Trophoblast cell (in vitro differentiated cells and primary cell): ENCODE results near the gene PPL.

ENCODE experiments used
- DNase-seq, 2 donors: peaks; one replicate each; pipeline ENCODE4 v3.0.0-alpha.2; 2016
- H2AFZ ChIP-seq: 2 replicates; pipeline ENCODE4 v1.6.1; 2013; ENCODE audit warnings: low read length, moderate library complexity, mild to moderate bottlenecking; ENCODE audit not compliant: insufficient read depth, poor library complexity
- H2AK5ac ChIP-seq: 2 replicates; pipeline ENCODE4 v1.6.1; 2013; ENCODE audit warnings: mild to moderate bottlenecking, low read length
- H2BK120ac ChIP-seq: 2 replicates; pipeline ENCODE4 v1.6.1; 2013; ENCODE audit warnings: low read length, mild to moderate bottlenecking, moderate library complexity; ENCODE audit not compliant: insufficient read depth, poor library complexity
- H2BK12ac ChIP-seq: 2 replicates; pipeline ENCODE4 v1.6.1; 2013; ENCODE audit warnings: mild to moderate bottlenecking, low read length, moderate library complexity
- H2BK5ac ChIP-seq: 2 replicates; pipeline ENCODE4 v1.6.1; 2013; ENCODE audit warnings: low read length, low read depth, moderate library complexity, mild to moderate bottlenecking; ENCODE audit not compliant: poor library complexity
- H3K14ac ChIP-seq: 2 replicates; pipeline ENCODE4 v1.6.1; 2013; ENCODE audit warnings: mild to moderate bottlenecking, low read length
- H3K18ac ChIP-seq: 2 replicates; pipeline ENCODE4 v1.6.1; 2013; ENCODE audit warnings: mild to moderate bottlenecking, low read length
- H3K23ac ChIP-seq: 2 replicates; pipeline ENCODE4 v1.6.1; 2013; ENCODE audit warnings: low read length
- H3K27ac ChIP-seq: 2 replicates; pipeline ENCODE4 v1.5.1; 2013; ENCODE audit warnings: low read depth, mild to moderate bottlenecking, inconsistent platforms, low read length, moderate library complexity
- H3K27me3 ChIP-seq: 2 replicates; pipeline ENCODE4 v1.6.1; 2013; ENCODE audit warnings: inconsistent platforms, mild to moderate bottlenecking, low read length, moderate library complexity; ENCODE audit not compliant: insufficient read depth
- H3K36me3 ChIP-seq, 2 experiments: 1 replicate in 1 of 2; 2 replicates in 1 of 2; pipeline ENCODE4 v1.6.1; 2013; ENCODE audit warnings: low read length in 2 of 2, mild to moderate bottlenecking in 2 of 2, moderate library complexity in 1 of 2; ENCODE audit not compliant: insufficient read depth in 2 of 2, control insufficient read depth in 1 of 2
- H3K4ac ChIP-seq: 2 replicates; pipeline ENCODE4 v1.6.1; 2013; ENCODE audit warnings: low read depth, mild to moderate bottlenecking, low read length, moderate library complexity
- H3K4me1 ChIP-seq, 2 experiments: 1 replicate in 1 of 2; 2 replicates in 1 of 2; pipeline ENCODE4 v1.6.1; 2013; ENCODE audit warnings: low read length in 2 of 2, mild to moderate bottlenecking in 2 of 2, moderate library complexity in 1 of 2; ENCODE audit not compliant: insufficient read depth in 2 of 2, control insufficient read depth in 1 of 2
- H3K4me2 ChIP-seq: 2 replicates; pipeline ENCODE4 v1.6.1; 2013; ENCODE audit warnings: inconsistent platforms, mild to moderate bottlenecking, low read length, moderate library complexity
- H3K4me3 ChIP-seq: 2 replicates; pipeline ENCODE4 v1.5.1; 2013; ENCODE audit warnings: mild to moderate bottlenecking, low read depth, low read length, inconsistent platforms
- H3K79me1 ChIP-seq: one replicate; pipeline ENCODE4 v1.6.1; 2013; ENCODE audit warnings: low read length
- H3K79me2 ChIP-seq: 2 replicates; pipeline ENCODE4 v1.6.1; 2013; ENCODE audit warnings: low read length, mild to moderate bottlenecking; ENCODE audit not compliant: control insufficient read depth, insufficient read depth, poor library complexity
- H3K9ac ChIP-seq: 2 replicates; pipeline ENCODE4 v1.6.1; 2013; ENCODE audit warnings: mild to moderate bottlenecking, low read length
- H3K9me3 ChIP-seq: 2 replicates; pipeline ENCODE4 v1.6.1; 2013; ENCODE audit warnings: low read depth, mild to moderate bottlenecking, control low read depth, inconsistent platforms, low read length; ENCODE audit not compliant: insufficient read depth
- H4K12ac ChIP-seq: 2 replicates; pipeline ENCODE4 v1.6.1; 2013; ENCODE audit warnings: low read depth, mild to moderate bottlenecking, low read length, moderate library complexity
- H4K8ac ChIP-seq: 2 replicates; pipeline ENCODE4 v1.6.1; 2013; ENCODE audit warnings: low read depth, mild to moderate bottlenecking, low read length, moderate library complexity
- H4K91ac ChIP-seq: one replicate; pipeline ENCODE4 v1.6.1; 2013; ENCODE audit warnings: low read depth, mild to moderate bottlenecking, low read length, moderate library complexity
- WGBS: extraction: QIAGEN DNeasy Blood & Tissue Kit; methylation state at CpG from one replicate; pipeline ENCODE4 v1.1.7; 2013; ENCODE audit warnings: missing lambda C conversion rate; ENCODE audit not compliant: insufficient read length, insufficient coverage; ENCODE audit errors: extremely low coverage; 5-methylcytosine and 5-hydroxymethylcytosine counted together

Gene PPL

GRCh38 chr16:4927661-4928060 lies 9.3 kb downstream of the PPL start:
- H3K27ac ChIP-seq, result no peak overlapping the region
- no peak overlapping the region for H4K91ac ChIP-seq
- H4K12ac ChIP-seq, result no peak overlapping the region
- H3K4me3 ChIP-seq, result no peak overlapping the region
- H2BK12ac ChIP-seq, result no peak overlapping the region
- WGBS, result no CpG with 5 or more reads among the region's 2 CpGs
- peaks cover 8 to 9% of the 10 kb centered on the region in 2 experiments for H3K4me1 ChIP-seq
- no peak overlapping the region for H3K18ac ChIP-seq
- no peak overlapping the region for H3K9ac ChIP-seq
- no peak overlapping the region for H4K8ac ChIP-seq
- no peak overlapping the region for H2BK5ac ChIP-seq
- no peak for DNase-seq
- no peak overlapping the region for H3K4ac ChIP-seq
- no peaks in the 10 kb centered on the region for H3K79me2 ChIP-seq
- H3K36me3 ChIP-seq, result no peaks in the 10 kb centered on the region
- H3K4me2 ChIP-seq, result no peak overlapping the region
- no peak overlapping the region for H3K14ac ChIP-seq
- no peak overlapping the region for H3K23ac ChIP-seq
- no peak overlapping the region for H2AK5ac ChIP-seq
- no peak overlapping the region for H2AFZ ChIP-seq
- no peaks in the 10 kb centered on the region for H3K79me1 ChIP-seq
- H3K27me3 ChIP-seq, result no peaks in the 10 kb centered on the region
- no peak overlapping the region for H2BK120ac ChIP-seq
- H3K9me3 ChIP-seq, result peaks cover 5% of the 10 kb centered on the region

GRCh38 chr16:4926928-4927327 lies 10.0 kb downstream of the PPL start:
- Histone ChIP-seq H2AK5ac (no peak overlapping the region), H3K14ac (no peak overlapping the region)

GRCh38 chr16:4925791-4926190 lies 11.2 kb downstream of the PPL start:
- H3K27ac ChIP-seq, result no peak overlapping the region
- H3K79me1 ChIP-seq, result no peaks in the 10 kb centered on the region
- no peaks in the 10 kb centered on the region for H3K79me2 ChIP-seq
- no peak for DNase-seq
- no peak overlapping the region for H3K4me3 ChIP-seq
- H3K23ac ChIP-seq, result no peak overlapping the region
- peaks cover 8 to 9% of the 10 kb centered on the region in 2 experiments for H3K4me1 ChIP-seq
- no peak overlapping the region for H3K4ac ChIP-seq
- no peak overlapping the region for H4K12ac ChIP-seq
- no peak overlapping the region for H2AFZ ChIP-seq
- no peaks in the 10 kb centered on the region for H3K36me3 ChIP-seq
- WGBS, result no CpG with 5 or more reads among the region's 5 CpGs
- no peak overlapping the region for H2AK5ac ChIP-seq
- no peaks in the 10 kb centered on the region for H3K27me3 ChIP-seq
- no peak overlapping the region for H3K9ac ChIP-seq
- H3K9me3 ChIP-seq, result peaks cover 5% of the 10 kb centered on the region
- H4K8ac ChIP-seq, result no peak overlapping the region
- H2BK12ac ChIP-seq, result no peak overlapping the region
- no peak overlapping the region for H2BK5ac ChIP-seq
- H4K91ac ChIP-seq, result no peak overlapping the region
- no peak overlapping the region for H2BK120ac ChIP-seq
- no peak overlapping the region for H3K18ac ChIP-seq
- no peak overlapping the region for H3K14ac ChIP-seq
- no peak overlapping the region for H3K4me2 ChIP-seq

More at GRCh38 chr16:4926928-4927327, 10.0 kb downstream of the PPL start:
- no peak overlapping the region for H3K27ac ChIP-seq
- no peak overlapping the region for H2BK5ac ChIP-seq
- no peaks in the 10 kb centered on the region for H3K36me3 ChIP-seq
- H3K27me3 ChIP-seq, result no peaks in the 10 kb centered on the region
- H3K4ac ChIP-seq, result no peak overlapping the region
- H3K4me1 ChIP-seq, result peaks cover 8 to 9% of the 10 kb centered on the region in 2 experiments
- no peak overlapping the region for H3K9ac ChIP-seq
- H4K12ac ChIP-seq, result no peak overlapping the region
- H3K9me3 ChIP-seq, result peaks cover 5% of the 10 kb centered on the region
- no peak overlapping the region for H3K4me3 ChIP-seq
- WGBS, result no CpG with 5 or more reads among the region's 2 CpGs
- no peak overlapping the region for H2AFZ ChIP-seq
- no peaks in the 10 kb centered on the region for H3K79me1 ChIP-seq
- no peak overlapping the region for H2BK120ac ChIP-seq
- no peak overlapping the region for H4K91ac ChIP-seq
- H2BK12ac ChIP-seq, result no peak overlapping the region
- no peak for DNase-seq
- no peak overlapping the region for H4K8ac ChIP-seq
- no peak overlapping the region for H3K18ac ChIP-seq
- no peak overlapping the region for H3K23ac ChIP-seq
- H3K79me2 ChIP-seq, result no peaks in the 10 kb centered on the region
- no peak overlapping the region for H3K4me2 ChIP-seq

- Histone ChIP-seq H3K9ac (no peak overlapping the region), H3K79me2 (no peaks in the 10 kb centered on the region)
Measured at GRCh38 chr16:4925293-4925607, 11.7 kb downstream of the PPL start.

More at GRCh38 chr16:4925293-4925607, 11.7 kb downstream of the PPL start:
- Histone ChIP-seq H2BK5ac (no peak overlapping the region), H2BK120ac (no peak overlapping the region), H3K27ac (no peak overlapping the region), H3K4ac (no peak overlapping the region), H3K4me3 (no peak overlapping the region), H4K8ac (no peak overlapping the region), H3K4me2 (no peak overlapping the region), H3K36me3 (no peaks in the 10 kb centered on the region), H3K9me3 (peaks cover 1% of the 10 kb centered on the region), H3K79me1 (no peaks in the 10 kb centered on the region), H3K4me1 (peaks cover 8 to 9% of the 10 kb centered on the region in 2 experiments), H3K23ac (no peak overlapping the region), H4K12ac (no peak overlapping the region), H2AK5ac (no peak overlapping the region), H2AFZ (no peak overlapping the region), H3K14ac (no peak overlapping the region), H2BK12ac (no peak overlapping the region), H3K18ac (no peak overlapping the region), H4K91ac (no peak overlapping the region), H3K27me3 (no peaks in the 10 kb centered on the region)
- DNase-seq, result no peak
- no CpG with 5 or more reads among the region's 5 CpGs for WGBS
